HL-60/S4 (cell line): ENCODE measurements around the gene HLA-E.
"Not testable (repeated sequence)": the region's sequence is repeated elsewhere in the genome, so short reads cannot be mapped to it uniquely, and the experiment has no call there.

ENCODE experiments used
- in situ Hi-C: fragments of 300-500 bp; cut with MboI; formaldehyde crosslinking; loops from 2 replicates; pipeline ENCODE4 v1.14.3; 2022; ENCODE audit warnings: low sequenced_read_pairs

Gene HLA-E

DNA sequence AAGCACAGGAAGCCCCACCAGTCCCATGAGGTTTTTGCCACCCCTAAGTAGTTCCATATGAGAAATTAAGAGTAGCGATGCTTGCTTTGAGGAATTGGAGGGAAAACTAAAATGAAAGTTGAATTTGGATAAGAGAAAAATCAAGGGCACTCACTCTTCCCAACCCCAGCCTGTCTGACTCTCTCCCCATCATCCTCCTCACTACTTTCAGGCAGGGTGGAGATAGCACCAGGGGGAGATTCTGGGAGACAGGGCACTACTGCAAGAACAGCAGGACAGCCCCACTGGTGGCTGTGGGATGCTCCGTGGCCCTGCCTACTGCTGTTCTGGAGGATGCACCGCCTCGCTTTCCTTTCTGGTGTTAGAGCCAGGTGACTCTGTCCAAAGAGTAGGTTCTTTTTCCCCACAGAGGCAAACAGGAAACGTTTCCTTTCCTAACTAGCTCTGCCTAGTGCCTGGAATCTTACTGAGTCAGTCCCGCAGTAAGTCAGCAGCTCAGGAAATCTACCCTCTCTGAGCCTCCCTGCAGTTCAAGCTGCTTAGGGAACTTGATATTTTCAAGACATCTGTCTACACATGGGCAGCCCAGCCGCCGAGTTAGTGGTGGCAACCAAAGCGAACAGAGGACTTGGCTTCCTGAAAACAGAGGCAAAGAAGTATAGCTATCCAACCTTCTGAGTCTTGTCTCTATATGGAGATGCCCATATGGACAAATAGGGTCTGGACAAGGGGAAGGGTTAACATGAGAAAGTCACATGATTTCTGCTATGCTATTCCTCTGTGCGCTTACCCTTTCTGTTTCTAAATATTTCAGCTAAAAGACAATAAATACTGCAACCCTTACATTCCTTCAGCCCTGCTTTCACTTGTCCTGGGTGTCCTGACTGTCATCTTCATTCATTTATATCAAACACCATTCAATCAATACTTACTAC, 11.4 kb downstream of the HLA-E start:
- in situ Hi-C loops, result no loop called here

DNA sequence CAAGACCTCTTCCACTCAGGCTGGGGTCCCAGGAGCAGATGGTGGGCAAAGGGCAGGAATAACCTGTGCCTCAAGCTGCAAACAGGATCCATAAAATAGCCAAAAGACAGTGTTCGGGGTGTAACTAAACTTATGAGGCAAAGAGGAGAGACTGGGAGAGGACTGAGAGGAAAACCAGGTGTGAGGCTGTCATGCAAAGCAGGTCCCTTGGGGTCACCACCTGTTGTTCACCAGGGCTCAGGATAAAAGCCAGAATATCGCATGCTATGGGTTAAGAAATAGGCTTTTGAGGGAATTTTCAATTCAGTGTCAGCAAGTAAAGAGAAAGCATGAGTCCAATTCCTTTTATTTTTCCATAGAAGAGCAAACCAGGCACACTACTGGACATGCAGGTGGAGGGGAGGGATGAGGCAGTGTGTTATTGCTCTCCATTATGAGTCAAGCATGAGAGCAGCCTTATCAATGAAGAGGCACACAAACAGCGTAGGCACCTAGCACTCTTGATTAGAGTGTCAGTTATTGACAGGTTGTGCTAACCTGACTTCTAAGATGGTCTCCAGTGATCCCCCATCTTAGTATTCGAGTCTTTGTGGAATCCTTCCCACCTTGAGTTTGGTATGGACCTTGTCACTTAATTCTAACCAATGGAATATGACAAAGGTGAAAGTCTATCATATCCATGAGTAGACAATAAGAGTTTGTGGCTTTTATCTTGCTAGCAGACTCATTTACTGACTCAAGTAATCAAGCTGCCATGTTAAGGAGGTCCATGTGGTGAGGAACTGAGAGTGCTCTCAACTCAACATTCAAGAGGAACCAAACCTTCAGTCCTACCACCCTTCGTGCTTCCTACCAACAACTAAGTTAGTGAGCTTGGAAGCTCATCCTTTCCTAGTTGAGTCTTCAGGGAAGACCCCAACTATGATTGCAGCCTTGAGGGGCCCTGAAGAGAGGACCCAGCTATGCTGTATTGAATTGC, 18.8 kb downstream of the HLA-E start:
- in situ Hi-C loops, result no loop called here

DNA sequence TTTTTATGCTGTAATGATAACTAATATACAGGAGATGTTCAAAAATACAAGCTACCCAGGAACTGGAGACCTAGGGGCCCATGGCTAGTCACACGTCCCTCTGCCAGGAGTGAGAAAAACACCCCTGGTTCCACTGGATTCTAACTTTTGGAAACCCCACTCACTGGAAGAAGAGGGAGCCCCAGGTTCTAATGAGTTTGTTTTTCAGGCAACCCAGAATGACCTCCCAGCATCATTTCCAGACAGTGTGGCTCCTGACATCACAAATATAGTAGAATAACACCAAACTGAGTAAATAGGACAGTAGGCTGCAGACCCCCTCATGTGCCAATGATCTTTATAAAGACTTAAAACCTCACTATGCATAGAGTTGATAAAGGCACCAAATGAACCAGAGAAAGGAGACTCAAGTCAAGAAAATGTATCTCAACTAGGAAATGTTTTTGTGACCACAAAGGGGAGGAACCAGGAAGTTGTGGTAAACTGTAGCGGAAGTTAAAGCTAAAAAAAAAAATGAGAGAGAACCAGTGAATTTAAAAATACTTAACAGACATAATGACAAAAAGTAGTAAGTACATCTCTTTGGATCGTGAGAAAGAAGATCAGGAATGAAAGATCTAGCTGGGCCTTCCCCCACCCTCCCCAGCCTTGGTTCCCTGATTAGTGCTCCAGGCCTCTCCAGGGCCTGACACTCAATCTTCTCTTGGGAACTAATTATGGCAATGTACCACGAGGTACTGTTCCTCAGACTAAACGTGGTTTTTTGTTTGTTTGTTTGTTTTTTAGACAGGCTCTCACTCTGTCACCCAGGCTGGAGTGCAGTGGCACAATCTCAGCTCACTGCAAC, 19.8 kb downstream of the HLA-E start:
- in situ Hi-C loops, result no loop called here

DNA sequence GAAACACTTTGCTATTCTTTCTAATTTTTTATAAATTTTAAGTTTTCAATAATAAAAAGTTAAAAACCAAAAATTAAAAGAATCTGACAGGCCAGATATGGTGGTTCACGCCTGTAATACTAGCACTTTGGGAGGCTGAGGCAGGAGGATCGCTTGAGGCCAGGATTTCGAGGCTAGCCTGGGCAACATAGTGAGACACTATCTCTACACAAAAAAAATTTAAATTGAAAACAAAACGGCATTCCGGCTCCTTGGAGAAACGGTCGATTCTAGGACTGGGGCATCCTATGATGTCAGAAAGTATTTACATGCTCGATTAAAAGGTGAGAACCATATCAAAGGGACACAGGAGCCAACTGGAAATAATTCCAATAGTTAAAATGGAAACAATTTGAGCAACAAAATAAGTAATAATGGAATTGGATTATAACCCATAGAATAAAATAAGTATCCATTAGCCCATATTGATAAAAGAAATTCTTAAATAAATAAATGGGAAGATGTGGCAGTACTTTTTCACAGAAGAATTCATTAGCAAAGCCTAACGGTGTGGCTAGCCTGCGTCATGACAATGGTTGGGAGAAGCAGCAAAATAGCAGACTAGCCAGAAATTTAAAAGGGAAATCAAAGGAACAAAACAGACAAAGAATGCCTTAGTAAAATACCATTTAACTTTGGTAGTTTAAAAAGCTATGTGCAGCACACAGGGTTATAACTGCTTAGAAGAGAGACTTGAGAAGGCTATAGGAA, 21.3 kb downstream of the HLA-E start:
- in situ Hi-C loops, result no loop called here

DNA sequence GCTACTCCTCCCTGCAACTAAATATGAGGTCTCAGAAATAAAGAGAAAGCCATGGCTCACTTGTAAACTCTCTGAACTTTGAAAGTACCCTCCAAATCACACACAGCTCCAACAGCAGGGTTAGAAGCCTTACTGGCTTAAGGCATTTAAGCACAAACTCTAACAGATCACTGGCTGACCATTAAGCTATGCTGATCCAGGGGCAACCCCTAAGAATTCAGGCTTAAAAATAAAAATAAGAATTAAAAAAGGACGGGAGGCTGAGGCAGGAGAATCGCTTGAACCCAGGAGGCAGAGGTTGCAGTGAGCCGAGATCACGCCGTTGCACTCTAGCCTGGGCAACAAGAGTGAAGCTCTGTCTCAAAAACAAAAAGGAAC, 21.8 kb downstream of the HLA-E start:
- in situ Hi-C loops, result no loop called here

DNA sequence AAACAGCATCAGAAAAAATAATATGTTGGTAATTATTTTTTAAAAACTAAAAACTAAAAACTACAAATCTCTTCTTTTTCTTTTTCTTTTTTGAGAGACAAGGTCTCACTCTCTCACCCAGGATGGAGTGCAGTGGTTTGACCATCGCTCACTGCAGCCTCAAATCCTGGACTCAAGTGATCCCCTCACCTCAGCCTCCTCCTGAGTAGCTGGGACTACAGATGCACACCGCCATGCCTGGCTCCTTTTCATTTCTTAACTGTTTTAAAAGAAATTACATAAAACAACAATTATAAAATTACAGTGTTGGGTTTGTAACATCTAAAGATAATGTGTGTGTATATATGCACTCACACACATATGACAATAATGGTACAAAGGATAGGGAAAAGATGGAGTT, 24.1 kb downstream of the HLA-E start:
- in situ Hi-C loops, result no loop called here

DNA sequence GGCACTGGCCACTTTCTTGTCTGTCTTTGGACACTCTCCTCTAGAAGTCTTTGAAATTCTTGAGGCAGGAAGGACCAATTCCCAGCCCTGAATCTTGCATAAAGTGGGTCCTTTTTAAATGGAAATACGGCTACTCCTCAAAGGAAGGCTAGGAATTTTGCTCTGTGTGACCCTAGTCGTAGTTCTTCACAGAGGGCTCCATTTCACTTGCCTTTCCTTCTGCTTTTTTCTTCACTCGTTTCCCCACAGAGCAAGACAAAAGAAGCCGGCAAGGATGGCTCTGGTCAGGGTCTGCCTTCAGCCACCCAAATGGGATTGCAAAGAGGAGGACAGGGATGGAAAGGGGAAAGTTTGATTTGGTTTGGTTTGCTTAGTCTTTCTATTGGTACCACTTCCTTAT, 25.8 kb downstream of the HLA-E start:
- in situ Hi-C loops, result no loop called here

DNA sequence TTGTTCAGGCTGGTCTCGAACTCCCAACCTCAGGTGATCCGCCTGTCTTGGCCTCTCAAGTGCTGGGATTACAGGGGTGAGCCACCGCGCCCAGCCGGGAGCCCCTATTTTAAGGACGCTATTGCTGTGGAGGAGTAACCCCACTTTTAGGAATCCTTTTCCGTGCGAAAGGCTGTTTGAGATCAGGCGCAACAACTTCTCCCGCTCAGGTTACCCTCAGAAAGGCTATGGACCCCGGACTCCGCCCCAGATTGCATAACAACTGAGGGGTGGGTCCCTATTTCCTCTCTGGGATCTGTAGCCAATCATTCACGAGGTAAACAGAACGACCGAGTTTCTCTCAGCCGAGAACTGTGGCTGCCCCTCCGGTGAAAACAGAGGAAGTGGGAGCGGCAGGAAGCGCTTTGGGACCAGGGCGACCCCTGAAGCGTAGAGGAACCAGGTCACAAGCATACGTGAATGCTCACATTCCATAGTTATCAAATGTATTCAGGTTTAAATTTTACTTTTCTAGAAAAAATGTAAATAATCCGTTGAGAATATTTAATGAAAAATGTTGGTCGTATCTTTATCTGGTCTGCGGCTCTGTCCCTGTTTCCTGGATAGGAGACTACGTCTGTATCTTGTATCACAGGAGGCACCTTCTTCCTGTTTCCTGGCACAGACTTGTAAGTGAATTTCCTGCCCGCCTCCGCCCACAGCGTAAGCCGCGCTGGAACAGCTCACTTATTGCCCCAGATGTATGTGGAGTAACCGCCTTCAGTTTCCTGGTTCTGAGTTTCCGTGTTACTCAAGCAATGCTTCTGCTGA, 26.8 kb downstream of the HLA-E start:
- in situ Hi-C loops, result no loop called here

DNA sequence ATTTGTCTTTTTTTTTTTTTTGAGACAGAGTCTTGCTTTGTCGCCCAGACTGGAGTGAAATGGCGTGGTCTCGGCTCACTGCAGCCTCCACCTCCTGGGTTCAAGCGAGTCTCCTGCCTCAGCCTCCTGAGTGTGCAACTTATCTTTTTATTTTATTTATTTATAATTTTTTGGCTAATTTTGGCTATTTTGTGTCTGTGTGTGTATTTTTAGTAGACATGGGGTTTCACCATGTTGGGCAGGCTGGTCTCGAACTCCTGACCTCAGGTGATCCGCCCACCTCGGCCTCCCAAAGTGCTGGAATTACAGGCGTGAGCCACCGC, 27.4 kb downstream of the HLA-E start:
- in situ Hi-C loops, result not testable (repeated sequence)

DNA sequence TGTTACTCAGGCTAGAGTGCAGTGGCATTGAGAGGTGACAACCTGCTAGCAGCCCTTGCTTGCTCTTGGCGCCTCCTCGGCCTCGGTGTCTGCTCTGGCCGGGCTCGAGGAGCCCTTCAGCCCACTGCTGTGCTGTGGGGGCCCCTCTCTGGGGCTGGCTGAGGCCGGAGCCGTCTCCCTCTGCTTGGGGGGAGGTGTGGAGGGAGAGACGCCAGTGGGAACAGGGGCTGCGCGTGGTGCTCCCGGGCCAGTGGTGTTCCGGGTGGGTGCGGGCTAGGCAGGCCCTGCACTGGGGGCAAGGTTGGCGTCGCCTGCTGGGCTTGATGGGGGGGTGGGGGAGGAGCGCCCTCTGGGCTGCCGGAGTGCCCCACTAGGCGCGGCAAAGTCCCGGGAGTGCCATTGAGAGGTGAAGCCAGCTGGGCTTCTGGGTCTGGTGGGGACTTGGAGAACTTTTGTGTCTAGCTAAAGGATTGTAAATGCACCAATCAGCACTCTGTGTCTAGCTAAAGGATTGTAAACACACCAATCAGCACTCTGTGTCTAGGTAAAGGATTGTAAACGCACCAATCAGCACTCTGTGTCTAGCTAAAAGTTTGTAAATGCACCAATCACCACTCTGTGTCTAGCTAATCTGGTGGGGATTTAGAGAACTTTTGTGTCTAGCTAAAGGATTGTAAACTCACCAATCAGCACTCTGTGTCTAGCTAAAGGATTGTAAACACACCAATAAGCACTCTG, 28.6 kb downstream of the HLA-E start:
- in situ Hi-C loops, result not testable (repeated sequence)

DNA sequence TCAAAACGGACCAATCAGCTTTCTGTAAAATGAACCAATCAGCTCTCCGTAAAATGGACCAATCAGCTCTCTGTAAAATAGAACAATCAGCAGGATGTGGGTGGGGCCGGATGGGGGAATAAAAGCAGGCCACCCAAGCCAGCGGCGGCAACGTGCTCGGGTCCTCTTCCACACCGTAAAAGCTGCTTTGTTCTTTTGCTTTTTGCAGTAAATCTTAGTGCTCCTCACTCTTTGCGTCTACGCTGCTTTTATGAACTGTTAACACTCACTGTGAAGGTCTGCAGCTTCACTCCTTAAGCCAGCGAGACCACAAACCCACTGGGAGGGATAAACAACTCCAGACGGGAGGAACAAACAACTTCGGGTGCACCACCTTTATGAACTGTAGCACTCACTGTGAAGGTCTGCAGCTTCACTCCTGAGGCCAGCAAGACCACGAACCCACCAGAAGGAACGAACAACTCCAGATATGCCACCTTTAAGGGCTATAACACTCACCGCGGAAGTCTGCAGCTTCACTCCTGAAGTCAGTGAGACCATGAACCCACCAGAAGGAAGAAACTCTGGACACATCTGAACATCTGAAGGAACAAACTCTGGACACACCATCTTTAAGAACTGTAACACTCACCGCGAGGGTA, 29.3 kb downstream of the HLA-E start:
- in situ Hi-C loops, result not testable (repeated sequence)

DNA sequence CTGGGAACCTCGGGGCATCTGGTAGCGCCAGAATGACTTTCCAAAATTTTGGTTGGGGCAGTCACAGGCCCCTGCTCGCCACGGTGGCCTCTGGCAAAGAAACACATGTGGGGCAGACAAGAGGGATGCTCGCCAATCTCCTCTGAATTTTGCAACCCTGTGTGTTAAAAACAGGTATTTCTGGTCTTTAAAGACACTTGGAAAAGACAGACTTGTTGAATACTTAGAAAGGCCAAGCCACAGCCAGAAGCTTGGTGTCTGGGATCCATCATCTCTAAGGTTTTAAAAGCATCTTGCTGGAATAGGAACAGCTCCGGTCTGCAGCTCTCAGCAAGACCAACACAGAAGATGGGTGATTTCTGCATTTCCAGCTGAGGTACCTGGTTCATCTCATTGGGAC, 31.2 kb downstream of the HLA-E start:
- in situ Hi-C loops, result no loop called here

DNA sequence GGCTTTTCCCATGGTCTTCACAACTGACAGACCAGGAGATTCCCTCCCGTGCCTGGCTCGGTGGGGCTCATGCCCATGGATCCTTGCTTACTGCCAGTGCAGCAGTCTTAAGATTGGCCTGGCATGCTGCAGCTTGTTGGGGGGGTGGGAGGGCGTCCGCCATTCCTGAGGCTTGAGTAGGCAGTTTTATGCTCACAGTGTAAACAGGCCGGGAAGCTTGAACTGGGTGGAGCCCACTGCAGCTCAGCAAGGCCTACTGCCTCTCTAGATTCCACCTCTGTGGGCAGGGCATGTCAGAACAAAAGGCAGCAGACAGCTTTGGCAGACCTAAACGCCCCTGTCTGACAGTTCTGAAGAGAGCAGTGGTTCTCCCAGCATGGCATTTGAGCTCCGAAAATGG, 31.8 kb downstream of the HLA-E start:
- in situ Hi-C loops, result not testable (repeated sequence)

DNA sequence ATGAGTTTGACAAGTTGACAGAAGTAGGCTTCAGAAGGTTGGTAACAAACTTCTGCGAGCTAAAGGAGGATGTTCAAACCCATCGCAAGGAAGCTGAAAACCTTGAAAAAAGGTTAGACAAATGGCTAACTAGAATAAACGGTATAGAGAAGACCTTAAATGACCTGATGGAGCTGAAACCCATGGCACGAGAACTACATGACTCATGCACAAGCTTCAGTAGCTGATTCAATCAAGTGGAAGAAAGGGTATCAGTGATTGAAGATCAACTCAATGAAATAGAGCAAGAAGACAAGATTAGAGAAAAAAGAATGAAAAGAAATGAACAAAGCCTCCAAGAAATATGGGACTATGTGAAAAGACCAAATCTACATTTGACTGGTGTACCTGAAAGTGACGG, 32.6 kb downstream of the HLA-E start:
- in situ Hi-C loops, result not testable (repeated sequence)

DNA sequence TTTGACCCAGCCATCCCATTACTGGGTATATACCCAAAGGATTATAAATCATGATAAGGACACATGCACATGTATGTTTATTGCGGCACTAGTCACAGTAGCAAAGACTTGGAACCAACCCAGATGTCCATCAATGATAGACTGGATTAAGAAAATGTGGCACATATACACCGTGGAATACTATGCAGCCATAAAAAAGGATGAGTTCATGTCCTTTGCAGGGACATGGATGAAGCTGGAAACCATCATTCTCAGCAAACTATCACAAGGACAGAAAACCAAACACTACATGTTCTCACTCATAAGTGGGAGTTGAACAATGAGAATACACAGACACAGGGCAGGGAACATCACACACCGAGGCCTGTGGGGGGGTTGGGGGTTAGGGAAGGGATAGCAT, 37.1 kb downstream of the HLA-E start:
- in situ Hi-C loops, result not testable (repeated sequence)

DNA sequence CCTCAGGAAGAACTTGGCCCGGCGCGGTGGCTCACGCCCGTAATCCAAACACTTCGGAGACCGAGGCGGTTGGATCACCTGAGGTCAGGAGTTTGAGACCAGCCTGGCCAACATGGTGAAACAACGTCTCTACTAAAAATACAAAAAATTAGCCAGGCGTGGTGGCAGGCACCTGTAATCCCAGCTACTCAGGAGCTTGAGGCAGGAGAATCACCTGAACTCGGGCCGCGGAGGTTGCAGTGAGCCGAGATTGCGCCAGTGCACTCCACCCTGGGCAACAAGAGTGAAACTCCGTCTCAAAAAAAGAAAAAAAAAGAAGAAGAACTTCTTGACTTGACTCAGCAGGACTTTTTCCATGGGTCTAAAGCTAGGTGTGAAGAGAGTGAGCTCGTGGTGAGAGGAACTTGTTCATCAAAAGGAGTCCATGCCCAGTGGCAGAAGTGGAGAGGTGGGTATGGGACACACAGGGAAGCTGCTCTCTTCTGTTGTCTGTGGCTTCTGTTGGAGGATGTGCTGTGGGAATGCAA, 40.1 kb downstream of the HLA-E start:
- in situ Hi-C loops, result not testable (repeated sequence)

DNA sequence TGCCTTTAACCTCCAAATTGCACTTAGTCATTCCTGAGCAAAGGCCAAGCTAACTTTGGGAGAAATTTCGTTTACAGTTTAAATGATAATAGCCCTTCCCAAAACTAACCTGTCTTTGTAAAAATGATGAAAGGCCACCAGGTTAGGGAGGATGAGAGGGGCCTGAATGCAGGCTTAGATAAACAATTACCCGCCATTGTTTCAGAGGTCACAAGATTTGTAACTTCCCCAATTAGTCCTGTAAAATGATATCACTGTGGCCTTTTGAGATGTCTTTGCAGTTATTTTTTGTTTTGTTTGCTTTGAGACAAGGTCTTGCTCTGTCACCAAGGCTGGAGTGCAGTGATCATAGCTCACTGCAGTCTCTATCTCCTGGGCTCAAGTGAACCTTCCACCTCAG, 40.7 kb downstream of the HLA-E start:
- in situ Hi-C loops, result loop anchor here (5.0 kb wide), 1 partner anchor 38 kb away; no protein-coding TSS in a partner anchor
